Neuron (in vitro differentiated cells): ENCODE measurements around the gene RNF144B.

ENCODE experiments used
- H2AFZ ChIP-seq: one replicate; pipeline ENCODE4 v1.6.1; 2013; ENCODE audit warnings: low read depth, mild to moderate bottlenecking, inconsistent platforms, low read length, moderate library complexity
- H3K27me3 ChIP-seq: one replicate; pipeline ENCODE4 v1.6.1; 2013; ENCODE audit warnings: low read length; ENCODE audit not compliant: insufficient read depth
- H3K36me3 ChIP-seq: one replicate; pipeline ENCODE4 v1.6.1; 2013; ENCODE audit warnings: low read length; ENCODE audit not compliant: insufficient read depth
- H3K4me1 ChIP-seq: one replicate; pipeline ENCODE4 v1.6.1; 2013; ENCODE audit warnings: low read length; ENCODE audit not compliant: insufficient read depth
- H3K4me3 ChIP-seq: 2 replicates; pipeline ENCODE4 v1.5.1; 2013; ENCODE audit warnings: mild to moderate bottlenecking, low read length, moderate library complexity
- H3K9me3 ChIP-seq: one replicate; pipeline ENCODE4 v1.6.1; 2013; ENCODE audit warnings: low read length

The RNF144B gene

DNA sequence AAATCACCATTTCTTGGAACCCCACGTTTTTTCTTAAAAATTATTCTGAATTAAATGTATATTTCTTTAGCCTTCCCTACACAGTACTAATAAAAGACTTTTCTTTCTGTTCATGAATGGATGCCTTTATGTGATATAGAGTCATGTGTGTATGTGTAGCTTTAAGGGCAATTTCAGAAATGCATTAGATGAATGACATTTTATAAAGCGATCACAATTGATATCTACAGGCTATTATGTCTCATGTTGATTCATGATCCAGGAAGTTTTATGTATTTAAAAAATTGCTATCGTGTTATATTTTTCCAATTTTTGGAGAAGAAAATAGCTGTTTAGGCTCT is 81.3 kb downstream of the RNF144B start:
- Histone ChIP-seq H3K9me3 (no peaks in the 10 kb centered on the region), H3K4me1 (peaks cover 4% of the 10 kb centered on the region), H2AFZ (no peak overlapping the region), H3K36me3 (no peaks in the 10 kb centered on the region), H3K27me3 (no peaks in the 10 kb centered on the region), H3K4me3 (no peak overlapping the region)

DNA sequence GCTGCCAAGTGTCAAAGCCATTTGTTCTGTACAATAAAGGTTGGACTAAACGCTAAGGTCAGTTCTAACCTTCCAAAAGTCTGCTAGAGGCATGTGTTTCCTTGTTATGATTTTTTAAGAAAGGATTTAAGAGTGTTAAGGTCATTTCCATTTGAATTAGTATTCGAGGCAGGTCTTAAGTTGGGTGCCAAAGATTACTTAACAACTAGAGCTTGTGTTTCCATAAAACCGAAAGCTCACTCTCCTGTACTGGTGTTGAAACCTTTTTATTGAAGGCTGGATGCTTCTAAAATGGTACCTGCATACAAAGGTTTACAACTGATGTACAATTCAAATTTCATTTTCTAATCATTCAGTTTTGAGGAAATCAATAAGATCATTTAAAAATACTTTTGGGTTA is 82.4 kb downstream of the RNF144B start:
- peaks cover 4% of the 10 kb centered on the region for H3K4me1 ChIP-seq
- H3K4me3 ChIP-seq: no peak overlapping the region
- no peaks in the 10 kb centered on the region for H3K36me3 ChIP-seq
- no peaks in the 10 kb centered on the region for H3K27me3 ChIP-seq
- no peak overlapping the region for H2AFZ ChIP-seq
- H3K9me3 ChIP-seq: no peaks in the 10 kb centered on the region

DNA sequence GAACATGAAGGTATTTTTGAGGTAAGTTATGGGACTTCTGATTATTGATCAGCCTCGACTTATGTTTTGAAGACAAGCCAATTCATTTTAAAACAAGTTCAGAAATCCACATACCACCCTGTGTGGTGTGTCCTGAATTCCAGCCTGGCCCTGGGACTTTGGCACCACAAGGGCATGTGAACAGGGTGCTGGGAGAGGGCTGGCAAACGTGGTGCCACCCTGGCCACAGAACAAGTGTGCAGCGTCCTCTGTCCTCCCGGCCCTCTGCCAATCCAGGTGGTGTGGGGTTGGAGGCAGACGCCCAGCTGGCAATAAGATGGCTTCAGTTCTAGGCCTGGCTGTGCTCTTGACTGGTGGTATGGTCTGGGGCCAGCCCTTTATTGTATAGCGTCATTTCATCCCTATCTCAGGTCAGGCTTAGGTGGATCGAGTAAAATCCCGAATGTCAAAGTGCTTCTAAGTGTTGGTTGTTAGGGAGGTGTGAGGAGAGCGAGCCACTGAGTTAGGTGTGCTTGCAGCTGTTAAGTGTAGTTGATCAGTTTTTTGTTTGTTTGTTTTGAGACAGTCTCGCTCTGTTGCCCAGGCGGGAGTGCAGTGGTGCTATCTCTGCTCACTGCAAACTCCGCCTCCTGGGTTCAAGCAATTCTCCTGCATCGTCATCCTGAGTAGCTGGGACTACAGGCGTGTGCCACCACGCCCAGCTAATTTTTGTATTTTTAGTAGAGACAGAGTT is 84.2 kb downstream of the RNF144B start:
- Histone ChIP-seq H3K36me3 (no peaks in the 10 kb centered on the region), H3K4me1 (peaks cover 4% of the 10 kb centered on the region), H2AFZ (no peak overlapping the region), H3K27me3 (no peaks in the 10 kb centered on the region), H3K4me3 (no peak overlapping the region), H3K9me3 (no peaks in the 10 kb centered on the region)

DNA sequence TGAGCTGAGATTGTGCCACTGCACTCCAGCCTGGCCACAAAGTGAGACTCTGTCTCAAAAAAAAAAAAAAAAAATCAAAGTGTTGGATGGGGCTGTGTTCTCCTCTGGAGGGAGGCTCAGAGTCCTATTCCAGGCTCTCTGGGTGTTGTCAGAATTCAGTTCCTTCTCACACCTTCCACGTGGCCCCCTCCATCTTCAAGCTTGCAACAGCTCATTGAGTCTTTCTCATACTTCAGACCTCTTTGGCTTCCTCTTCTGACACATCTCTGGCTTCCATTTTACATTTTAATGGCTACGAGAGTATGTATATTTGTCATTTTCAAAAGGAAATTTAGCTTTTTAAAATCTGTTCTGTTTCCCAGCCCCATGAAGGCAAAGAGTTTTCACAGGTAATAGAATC is 85.8 kb downstream of the RNF144B start:
- peaks cover 4% of the 10 kb centered on the region for H3K4me1 ChIP-seq
- no peak overlapping the region for H2AFZ ChIP-seq
- no peaks in the 10 kb centered on the region for H3K27me3 ChIP-seq
- H3K9me3 ChIP-seq: no peaks in the 10 kb centered on the region
- H3K4me3 ChIP-seq: no peak overlapping the region
- no peaks in the 10 kb centered on the region for H3K36me3 ChIP-seq

DNA sequence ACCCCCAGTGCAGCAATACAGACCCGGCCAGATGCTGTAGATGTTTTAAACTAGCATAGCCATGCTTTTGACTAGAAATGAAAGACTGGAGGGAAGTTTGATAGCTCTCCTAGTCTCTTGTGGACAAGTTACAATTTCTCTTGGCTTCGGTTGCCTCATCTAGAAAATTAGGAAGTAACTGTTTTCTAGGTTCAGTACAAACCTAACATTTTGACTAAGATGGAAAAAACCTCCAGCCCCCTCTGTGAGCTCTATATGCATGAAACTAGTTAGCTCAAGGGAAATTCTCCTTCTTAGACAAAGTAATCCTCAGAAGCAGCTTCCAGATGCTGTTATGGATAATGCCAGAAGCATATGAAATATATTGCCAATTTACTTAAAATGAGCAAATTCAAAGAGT is 86.6 kb downstream of the RNF144B start:
- Histone ChIP-seq H3K27me3 (no peaks in the 10 kb centered on the region), H3K4me3 (no peak overlapping the region), H2AFZ (no peak overlapping the region), H3K36me3 (no peaks in the 10 kb centered on the region), H3K9me3 (no peaks in the 10 kb centered on the region), H3K4me1 (peaks cover 4% of the 10 kb centered on the region)

DNA sequence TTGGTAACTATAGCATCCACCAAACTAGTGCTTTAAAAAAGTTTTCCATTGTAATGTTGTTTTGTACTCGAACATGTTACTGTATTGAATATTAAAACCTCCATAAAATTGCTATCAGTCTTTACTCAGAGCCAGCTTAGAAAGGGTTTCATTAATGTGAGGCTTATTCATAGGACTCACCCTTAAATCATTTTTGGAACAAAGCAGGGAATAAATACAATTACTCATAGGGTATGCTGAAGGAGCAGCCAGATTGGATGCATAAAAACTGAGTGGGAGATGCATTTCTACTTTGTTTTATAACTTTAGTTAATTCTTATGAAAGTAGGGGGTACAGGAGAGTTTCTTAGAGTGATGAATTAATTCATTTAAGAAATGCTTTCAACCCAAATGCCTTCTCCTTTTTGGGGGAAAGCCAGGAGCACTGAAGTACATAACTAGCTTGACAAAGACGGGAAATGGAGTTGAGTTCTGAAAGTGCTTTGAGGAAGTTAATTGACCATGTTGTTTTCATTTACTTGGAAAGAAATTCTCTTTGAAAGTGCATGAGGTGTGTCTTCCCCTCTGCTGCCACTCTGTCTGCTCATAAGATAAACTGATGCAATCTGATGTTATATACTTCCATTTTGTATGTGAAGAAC is 90.3 kb downstream of the RNF144B start:
- H3K27me3 ChIP-seq: no peaks in the 10 kb centered on the region
- no peaks in the 10 kb centered on the region for H3K36me3 ChIP-seq
- no peak overlapping the region for H2AFZ ChIP-seq
- no peaks in the 10 kb centered on the region for H3K4me1 ChIP-seq
- H3K4me3 ChIP-seq: no peak overlapping the region
- no peaks in the 10 kb centered on the region for H3K9me3 ChIP-seq

DNA sequence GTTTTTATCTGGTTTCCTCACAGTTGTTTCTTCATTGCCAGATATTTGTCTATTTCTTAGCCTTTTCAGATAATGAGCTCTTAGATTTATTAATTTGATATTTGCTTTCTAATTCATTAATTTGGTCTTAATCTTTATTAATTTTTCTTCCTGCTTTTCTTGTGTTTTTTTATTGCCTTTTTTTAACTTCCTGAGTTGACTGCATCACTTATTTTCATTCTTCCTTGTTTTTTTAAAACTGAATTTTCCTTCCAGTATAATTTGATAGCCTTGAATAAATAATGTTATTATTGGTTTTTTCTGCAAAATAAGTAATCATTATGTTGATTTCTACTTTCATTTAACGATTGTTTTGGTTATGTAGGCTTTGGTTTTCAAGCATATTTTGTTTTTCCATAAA is 91.5 kb downstream of the RNF144B start:
- Histone ChIP-seq H3K27me3 (no peaks in the 10 kb centered on the region), H3K9me3 (no peaks in the 10 kb centered on the region), H3K4me3 (no peak overlapping the region), H3K36me3 (no peaks in the 10 kb centered on the region), H2AFZ (no peak overlapping the region), H3K4me1 (peaks cover 2% of the 10 kb centered on the region)

DNA sequence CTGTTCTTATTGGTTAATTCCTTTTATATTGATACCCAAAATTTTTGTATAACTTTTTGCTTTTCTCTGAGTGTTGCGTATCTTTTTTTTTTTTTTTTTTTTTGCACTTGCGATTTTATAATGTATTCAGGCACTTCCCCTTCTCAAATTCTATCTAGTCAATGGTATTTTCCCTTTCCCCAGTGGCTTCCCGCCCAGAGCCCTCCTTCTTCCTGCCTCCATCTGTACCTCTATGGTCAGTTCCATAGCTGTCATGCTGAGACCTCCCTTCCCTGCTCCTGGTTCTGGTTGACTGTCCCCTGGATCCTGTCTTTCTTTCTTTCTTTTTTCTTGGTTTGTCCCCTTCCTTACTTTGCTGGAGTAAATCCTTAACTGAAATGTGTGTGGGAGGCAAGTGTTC is 94.7 kb downstream of the RNF144B start:
- no peaks in the 10 kb centered on the region for H3K27me3 ChIP-seq

DNA sequence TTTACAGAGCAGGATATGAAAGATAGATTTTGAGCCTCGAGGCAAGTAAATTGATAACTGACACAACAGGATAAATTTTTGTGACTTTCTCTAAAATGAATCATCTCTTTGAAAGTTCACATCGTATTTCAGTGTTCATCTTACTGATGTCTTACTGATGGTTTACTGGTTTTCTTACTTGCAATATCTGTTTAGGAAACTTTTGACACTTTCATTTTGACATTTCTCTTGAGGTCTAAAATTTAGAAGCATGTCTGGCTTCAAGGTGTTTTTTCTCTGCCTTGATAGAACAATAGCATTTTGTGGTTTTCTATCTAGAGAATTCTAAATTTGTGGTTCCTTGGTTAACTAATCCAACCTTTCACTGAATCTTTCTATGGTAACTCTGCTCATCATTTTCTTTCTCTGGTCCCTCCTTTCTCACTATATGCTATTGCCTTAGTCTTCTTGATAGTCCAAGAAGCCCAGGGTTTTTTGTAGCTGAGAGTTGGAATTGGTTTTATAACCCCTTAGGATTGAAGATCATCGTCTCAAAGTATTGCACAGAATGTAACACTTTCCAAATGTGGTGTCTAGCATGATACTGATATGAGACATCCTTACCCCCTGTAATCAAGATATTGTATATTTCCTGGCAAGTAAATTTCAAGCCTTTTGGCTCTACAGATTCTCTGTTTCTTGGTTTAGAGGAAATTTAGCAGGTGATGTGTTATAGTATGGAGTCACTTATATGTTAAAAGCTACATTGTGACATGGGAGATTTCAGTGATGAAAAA is 98.7 kb downstream of the RNF144B start:
- H3K9me3 ChIP-seq: no peaks in the 10 kb centered on the region
- no peaks in the 10 kb centered on the region for H3K27me3 ChIP-seq
- H3K4me3 ChIP-seq: no peak overlapping the region
- H2AFZ ChIP-seq: no peak overlapping the region
- H3K4me1 ChIP-seq: peaks cover 7% of the 10 kb centered on the region
- H3K36me3 ChIP-seq: no peaks in the 10 kb centered on the region

More for the DNA sequence above, 94.7 kb downstream of the RNF144B start:
- Histone ChIP-seq H3K9me3 (no peaks in the 10 kb centered on the region), H2AFZ (no peak overlapping the region), H3K36me3 (no peaks in the 10 kb centered on the region), H3K4me1 (peaks cover 2% of the 10 kb centered on the region), H3K4me3 (no peak overlapping the region)

DNA sequence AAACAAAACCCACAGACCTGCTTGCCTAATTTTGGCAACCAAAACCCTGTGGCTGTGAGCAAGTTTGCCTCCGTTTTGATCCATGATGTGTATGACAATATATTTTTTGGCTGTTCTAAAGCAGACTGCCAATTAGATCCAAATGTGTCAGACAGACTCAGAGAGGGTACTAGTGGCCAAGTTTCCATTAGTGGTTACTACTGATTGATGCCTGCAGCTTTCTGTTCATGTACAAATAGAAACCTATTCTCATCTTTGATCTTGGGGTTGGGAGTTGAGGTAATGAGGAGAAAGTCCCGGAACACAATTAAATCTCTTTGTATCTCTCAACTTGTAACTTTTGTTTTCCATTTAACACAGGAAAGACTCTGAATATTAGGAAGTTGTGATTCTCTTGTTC is 100.9 kb downstream of the RNF144B start:
- H3K4me1 ChIP-seq: peaks cover 18% of the 10 kb centered on the region
- H3K36me3 ChIP-seq: no peaks in the 10 kb centered on the region
- H2AFZ ChIP-seq: no peak overlapping the region
- no peak overlapping the region for H3K4me3 ChIP-seq
- H3K27me3 ChIP-seq: no peaks in the 10 kb centered on the region
- H3K9me3 ChIP-seq: no peaks in the 10 kb centered on the region

DNA sequence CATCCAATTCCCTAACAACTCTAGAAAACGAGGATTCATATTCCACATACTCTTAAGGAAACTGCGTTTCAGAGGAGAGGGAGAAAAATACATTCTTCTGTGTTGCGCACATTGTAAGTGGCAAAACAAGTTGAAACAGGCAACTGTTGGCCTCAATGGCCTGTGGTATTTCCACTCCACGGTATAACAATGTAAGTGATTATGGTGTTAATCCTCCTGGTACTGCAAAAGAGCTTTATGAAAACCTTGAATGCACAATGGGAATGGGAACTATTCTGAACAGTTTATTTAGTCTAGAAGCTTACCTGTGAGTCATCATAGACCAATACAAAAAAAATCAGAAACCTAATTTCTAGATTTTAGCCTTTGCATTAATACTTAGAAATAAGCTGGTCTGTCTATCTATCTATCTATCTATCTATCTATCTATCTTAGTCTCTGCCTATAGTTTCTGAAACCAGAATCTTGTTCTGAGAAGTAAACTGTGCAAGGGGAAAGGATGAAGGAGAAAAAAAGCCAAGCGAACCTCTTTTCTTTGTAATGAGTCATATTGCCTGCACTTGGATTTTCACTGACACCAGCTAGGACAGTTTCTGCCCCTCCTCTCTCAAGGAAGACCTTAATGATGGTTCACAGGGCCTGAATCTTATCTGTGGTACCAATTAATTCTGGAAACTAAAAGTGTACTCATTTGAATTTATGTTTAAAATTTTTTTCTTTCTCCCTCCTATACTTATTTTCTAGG is 101.5 kb downstream of the RNF144B start:
- H3K27me3 ChIP-seq: no peaks in the 10 kb centered on the region
- H3K4me3 ChIP-seq: no peak overlapping the region
- H2AFZ ChIP-seq: no peak overlapping the region
- H3K9me3 ChIP-seq: no peaks in the 10 kb centered on the region
- H3K4me1 ChIP-seq: peaks cover 16% of the 10 kb centered on the region
- no peaks in the 10 kb centered on the region for H3K36me3 ChIP-seq

DNA sequence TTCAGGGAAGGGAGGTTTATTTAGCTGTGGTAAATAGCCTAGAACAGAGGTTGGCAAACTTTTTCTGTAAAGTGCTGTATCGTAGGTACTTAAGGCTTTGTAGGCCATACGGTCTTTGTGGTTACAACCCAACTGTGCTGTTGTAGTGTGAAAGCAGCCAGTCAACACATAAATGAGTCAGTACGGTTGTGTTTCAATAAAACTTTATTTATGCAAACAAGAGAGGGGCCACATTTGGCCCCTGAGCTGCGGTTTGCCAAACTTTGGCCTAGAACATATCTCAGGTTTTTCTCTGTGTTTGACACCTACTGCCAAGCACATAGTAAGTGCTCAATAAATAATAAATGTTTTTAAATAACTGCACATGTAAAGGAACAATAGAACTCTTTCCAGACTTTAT is 102.2 kb downstream of the RNF144B start:
- no peak overlapping the region for H2AFZ ChIP-seq
- H3K36me3 ChIP-seq: no peaks in the 10 kb centered on the region
- no peaks in the 10 kb centered on the region for H3K9me3 ChIP-seq
- H3K27me3 ChIP-seq: no peaks in the 10 kb centered on the region
- peaks cover 16% of the 10 kb centered on the region for H3K4me1 ChIP-seq
- H3K4me3 ChIP-seq: no peak overlapping the region
